ENCODE results near the gene GDPD3.

Gene GDPD3

DNA sequence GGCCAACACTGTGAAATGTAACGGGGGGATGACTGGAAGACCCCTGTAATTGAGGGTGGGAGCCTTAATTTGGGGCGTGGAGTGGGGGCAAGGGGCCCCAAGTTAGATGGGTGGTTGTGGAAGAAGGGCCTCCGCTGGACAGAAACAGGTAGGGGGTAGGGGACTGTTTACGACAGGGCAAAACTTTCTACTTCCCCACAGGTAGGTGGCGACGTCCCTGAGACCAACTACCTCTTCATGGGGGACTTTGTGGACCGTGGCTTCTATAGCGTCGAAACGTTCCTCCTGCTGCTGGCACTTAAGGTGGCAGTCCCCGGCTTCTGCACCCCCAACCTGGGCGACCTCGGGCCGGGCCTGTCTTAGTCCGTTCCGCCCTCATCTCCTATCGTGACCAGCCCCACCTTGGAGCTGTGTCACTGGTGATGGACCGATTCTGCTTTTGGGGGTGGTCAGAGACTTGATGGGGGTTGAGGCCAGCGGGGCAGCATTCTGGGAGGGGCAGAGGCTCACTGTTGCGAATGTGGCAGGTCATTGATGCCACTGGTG lies 30.7 kb downstream of the GDPD3 start:
- DNase-seq (ENCODE audit: low read depth in 4 of 4, low spot score in 1 of 4), result no peak

DNA sequence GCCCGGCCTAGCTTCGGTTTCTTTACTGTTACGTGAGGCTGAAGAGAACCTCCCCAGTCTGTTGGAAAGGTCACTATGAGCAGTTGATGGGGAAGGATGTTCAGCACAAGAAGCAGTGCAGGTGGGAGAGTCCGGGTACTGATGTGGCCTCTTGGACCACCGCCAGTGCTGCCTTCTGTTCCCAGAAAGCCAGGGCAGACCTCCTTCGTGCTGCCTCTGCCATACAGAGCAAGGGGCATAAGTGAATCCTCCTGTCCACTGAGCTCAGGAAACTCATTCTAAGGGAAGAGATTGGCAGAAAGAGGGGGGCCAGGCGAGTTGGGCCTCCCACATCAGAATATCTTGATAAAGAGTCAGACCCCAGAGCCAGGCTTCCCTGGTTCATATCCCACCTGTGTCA lies 33.9 kb downstream of the GDPD3 start:
- DNase-seq (ENCODE audit: low read depth in 4 of 4, low spot score in 1 of 4), result no peak

DNA sequence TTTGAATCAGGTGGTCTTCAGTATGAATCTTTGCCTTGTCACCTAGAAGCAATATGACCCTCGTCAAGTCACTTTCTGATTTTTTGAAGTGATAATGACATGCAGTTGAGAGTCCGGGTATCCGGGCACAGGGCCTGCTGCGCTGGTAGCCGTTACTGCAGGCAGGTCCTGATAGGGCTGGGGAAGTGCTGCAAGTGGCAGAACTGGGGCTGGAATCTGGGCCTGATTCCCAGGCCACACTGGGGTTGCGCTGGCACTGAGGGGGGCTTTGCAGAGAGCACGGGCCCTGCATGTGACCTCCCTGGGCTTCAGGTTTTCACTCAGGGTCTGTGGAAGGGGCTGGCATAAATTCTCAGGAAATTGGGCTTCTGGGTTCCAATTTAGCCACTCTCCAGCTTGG lies 34.6 kb downstream of the GDPD3 start:
- DNase-seq (ENCODE audit: low read depth in 4 of 4, low spot score in 1 of 4), result no peak

DNA sequence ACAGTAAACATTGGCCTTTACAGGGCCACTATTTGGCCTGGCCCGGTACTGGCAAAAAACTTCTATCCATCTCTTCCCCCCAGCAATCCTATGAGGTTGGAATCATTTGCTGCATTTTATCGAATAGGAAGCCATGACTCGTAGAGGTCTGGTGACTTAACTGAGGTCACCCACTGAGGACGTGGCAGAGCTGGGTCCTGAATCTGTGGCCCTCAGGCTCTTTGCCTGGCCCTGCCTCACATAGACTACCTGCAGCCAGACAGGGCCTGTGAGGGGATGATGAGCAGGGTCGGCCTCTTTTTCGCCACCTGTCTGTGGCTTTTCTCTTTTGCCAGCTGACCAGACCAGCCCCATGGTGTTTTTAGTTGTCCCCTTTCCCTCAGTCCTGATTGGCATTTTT lies 35.7 kb downstream of the GDPD3 start:
- DNase-seq (ENCODE audit: low read depth in 4 of 4, low spot score in 1 of 4), result no peak

DNA sequence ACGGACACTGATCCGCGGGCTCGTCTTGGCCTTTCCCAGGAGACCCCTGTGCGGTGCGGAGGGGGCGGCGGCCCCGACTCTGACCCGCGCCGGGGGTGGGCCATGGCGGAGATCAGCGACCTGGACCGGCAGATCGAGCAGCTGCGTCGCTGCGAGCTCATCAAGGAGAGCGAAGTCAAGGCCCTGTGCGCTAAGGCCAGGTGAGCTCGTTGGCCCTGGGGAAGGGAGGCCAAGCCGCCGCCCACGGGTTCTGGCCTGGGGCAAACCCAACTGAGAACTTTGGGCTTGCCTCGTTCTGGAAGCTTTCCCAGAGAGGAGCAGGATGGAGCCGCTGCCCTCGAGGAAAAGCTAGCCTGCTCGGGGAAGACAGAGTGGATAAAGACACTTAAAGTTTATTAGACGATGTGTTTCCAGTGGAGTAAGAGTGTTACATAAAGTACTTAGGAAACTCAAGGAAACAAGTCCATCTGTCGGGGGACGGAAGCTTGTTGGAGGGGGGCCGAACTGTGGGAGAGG lies 37.0 kb downstream of the GDPD3 start:
- no peak for DNase-seq (ENCODE audit: low read depth in 4 of 4, low spot score in 1 of 4)

DNA sequence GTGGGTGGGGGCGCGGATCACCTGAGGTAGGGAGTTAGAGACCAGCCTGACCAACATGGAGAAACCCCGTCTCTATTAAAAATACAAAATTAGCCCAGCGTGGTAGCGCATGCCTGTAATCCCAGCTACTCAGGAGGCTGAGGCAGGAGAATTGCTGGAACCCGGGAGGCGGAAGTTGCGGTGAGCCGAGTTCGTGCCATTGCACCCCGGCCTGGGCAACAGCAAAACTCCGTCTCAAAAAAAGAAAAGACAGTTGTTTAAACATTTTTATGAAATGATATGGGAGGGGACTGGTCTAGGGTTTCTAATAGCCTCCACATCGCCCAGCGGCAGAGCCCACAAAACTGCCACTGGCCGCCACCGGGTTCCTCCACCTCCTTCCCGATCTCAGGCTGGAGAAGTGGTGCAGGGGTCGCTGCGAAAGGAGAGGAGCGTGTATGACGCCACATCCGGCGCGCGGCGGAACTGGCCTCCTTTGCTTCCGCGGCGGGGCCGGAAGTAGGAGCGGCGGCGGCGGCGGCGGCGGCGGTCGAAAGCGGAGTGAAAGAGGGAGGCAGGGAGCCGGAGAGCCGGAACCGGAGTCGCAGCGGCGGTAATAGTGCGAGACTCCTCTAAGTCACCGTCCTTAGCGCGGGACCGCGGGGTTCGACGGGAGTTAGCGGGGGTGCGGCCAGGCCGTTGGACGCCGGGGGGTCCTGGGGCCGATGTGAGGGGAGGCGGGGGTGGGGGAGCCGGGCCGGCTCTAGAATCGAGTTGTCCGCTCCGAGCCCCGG lies 37.6 kb downstream of the GDPD3 start, which contains the start of gene PPP4C:
Gene PPP4C, plus strand, starts transcription at position 492 of the 773 bp plus-strand sequence. CDS start 384 bp downstream, outside the sequence.
- DNase-seq (ENCODE audit: low read depth in 4 of 4, low spot score in 1 of 4), result peak; percentile 71 to 87 (median 80)

DNA sequence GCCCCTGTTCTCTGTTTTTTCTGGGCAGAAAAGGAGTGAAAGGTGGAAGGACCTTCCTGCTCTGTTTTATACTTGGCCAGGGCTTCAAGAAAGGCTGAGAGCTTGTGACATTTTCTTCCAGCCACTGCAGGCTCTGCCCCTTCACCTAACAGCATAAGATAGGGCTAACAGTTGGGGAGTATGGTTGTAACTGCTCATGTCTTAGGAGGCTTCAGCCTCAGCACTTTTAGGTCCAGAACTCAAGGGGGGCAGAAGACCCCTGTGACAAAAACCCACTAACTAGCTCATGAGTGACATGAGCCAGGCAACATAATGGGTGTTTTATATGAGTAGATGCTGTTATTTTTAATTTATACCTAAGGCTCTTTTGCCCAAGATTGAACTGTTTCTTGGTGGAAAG lies 42.8 kb downstream of the GDPD3 start:
- DNase-seq (ENCODE audit: low read depth in 4 of 4, low spot score in 1 of 4), result no peak

DNA sequence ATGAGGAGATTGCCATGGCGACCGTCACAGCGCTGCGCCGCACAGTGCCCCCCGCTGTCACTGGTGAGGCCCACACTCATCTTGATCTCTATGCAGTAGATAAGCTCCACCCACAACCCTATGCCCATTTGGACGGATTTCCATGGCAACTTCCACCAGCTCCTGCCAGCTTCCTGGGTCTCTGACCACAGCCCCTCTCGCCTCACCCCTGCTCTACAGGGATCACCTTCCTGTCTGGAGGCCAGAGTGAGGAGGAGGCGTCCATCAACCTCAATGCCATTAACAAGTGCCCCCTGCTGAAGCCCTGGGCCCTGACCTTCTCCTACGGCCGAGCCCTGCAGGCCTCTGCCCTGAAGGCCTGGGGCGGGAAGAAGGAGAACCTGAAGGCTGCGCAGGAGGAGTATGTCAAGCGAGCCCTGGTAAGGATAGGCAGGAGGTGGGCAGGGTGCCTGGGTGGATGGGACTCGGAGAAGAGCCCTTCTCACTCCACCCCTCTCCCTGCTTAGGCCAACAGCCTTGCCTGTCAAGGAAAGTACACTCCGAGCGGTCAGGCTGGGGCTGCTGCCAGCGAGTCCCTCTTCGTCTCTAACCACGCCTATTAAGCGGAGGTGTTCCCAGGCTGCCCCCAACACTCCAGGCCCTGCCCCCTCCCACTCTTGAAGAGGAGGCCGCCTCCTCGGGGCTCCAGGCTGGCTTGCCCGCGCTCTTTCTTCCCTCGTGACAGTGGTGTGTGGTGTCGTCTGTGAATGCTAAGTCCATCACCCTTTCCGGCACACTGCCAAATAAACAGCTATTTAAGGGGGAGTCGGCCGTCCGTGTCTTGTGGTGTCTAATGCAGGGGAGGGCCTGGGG lies 43.5 kb downstream of the GDPD3 start:
- no peak for DNase-seq (ENCODE audit: low read depth in 4 of 4, low spot score in 1 of 4)

DNA sequence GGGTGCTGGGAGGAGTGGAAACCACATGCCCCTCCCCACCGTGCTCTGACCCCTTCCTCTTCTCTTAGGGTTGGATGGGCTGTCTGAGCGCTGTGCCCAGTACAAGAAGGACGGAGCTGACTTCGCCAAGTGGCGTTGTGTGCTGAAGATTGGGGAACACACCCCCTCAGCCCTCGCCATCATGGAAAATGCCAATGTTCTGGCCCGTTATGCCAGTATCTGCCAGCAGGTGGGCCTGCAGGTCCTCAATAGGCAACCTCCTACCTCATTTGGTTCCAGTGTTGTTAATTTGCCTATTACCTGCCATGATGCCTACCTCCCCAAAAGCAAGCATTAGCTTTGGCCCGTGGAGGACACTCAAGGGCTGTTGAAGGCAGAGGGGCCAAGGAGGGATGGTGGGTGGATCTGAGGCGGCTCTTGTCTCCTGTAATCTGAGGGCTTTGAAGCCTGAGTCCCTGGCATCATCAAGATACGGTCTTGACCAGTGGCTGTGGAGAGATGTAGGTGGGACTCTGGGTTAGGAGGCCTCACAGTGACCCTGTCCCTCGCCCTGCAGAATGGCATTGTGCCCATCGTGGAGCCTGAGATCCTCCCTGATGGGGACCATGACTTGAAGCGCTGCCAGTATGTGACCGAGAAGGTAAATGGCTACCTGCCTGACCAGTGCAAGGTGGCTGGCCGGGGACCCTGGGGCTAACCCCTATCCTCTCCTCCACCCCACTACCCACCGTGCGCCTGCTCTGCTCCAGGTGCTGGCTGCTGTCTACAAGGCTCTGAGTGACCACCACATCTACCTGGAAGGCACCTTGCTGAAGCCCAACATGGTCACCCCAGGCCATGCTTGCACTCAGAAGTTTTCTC lies 44.4 kb downstream of the GDPD3 start:
- DNase-seq (ENCODE audit: low read depth in 4 of 4, low spot score in 1 of 4), result no peak

DNA sequence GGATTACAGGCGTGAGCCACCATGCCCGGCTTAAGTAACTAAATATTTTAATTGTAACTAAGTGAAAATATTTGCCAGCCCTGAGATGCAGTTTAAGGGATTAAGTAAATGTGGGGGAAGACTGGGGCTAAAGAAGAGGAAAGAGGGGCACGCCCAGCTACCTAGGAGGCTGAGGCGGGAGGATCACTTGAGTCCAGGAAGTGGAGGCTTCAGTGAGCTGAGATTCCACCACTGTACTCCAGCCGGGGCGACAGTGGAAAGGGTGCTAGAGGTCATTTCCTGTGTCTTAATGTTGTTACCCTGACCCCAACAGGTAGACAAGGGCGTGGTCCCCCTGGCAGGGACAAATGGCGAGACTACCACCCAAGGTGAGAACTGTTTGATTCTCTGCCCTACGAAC lies 45.0 kb downstream of the GDPD3 start:
- DNase-seq (ENCODE audit: low read depth in 4 of 4, low spot score in 1 of 4), result no peak

DNA sequence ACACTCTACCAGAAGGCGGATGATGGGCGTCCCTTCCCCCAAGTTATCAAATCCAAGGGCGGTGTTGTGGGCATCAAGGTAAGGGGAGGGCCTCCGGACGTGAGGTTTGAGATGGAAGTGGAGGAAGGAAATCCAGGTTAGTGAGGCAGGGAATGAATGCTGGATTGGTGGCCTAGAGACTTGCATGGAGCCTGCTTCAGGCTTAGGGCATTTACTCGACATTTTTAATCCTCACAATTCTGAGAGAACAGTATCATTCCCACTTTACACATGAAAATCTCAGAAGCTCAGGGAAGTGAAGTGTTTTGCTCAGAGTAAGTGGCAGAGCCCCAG lies 45.8 kb downstream of the GDPD3 start:
- no peak for DNase-seq (ENCODE audit: low read depth in 4 of 4, low spot score in 1 of 4)

DNA sequence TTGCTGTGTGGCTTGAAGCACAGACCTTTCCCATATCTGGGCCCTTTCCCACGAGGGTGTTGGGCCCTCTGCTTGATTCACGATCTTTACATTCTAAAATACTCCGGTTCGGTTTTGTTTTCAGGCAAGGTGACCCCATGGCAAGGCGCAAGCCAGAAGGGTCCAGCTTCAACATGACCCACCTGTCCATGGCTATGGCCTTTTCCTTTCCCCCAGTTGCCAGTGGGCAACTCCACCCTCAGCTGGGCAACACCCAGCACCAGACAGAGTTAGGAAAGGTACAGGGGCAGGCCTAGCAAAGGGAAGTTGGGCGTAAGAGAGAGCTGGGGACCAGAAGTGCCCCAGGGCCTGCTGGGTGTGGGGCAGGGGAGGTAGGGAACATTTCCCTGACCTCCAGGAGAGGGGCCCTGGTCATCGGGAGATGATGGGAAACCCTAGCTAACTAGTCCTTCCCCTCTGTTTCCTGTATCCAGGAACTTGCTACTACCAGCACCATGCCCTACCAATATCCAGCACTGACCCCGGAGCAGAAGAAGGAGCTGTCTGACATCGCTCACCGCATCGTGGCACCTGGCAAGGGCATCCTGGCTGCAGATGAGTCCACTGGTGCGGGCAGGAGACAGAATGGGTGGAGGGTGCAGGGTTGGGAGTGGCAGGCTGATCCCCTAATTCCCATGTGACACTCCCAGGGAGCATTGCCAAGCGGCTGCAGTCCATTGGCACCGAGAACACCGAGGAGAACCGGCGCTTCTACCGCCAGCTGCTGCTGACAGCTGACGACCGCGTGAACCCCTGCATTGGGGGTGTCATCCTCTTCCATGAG lies 46.4 kb downstream of the GDPD3 start:
- no peak for DNase-seq (ENCODE audit: low read depth in 4 of 4, low spot score in 1 of 4)

DNA sequence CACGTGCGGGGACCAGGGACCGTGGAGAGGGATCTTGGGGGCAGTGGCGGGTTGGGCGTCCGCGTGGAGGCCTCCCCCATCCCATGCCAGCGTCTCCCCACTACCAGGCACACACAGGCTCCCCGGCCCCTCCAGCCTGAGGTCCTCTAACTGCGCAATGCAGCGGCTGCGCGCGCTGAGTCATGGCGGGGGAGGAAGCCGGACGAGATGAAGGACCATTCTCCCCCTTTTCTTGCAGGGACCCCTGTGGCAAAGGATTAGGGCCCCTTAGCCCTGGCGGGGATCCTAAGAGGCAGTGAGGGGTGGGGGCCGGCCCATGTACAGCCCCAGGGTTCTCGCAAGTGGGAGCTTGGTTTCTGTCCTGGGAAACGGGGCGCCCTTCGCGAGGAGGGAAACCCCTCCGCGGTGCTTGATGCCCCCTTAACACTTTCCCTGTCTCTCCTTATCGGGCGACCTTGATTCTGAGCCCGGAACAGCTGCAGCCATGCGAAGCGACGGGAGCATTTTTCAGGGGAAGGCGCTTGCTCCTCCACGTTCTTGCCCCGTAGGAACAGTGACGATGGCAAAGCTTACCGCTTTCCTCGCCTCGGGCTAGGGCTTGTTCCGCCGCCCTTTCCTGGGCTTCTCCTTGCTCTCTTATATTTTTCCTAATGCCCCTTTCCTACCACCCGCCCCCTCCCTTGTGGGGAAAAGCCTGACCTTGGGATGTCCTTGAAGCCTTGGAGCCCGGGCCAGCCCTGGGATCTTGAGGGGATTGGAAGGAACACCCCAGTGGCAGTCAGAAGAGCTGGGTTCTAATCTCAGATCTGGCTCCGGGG lies 47.2 kb downstream of the GDPD3 start:
- DNase-seq (ENCODE audit: low read depth in 4 of 4, low spot score in 1 of 4), result peak in 2 of 4 experiments; percentile 30 to 32

DNA sequence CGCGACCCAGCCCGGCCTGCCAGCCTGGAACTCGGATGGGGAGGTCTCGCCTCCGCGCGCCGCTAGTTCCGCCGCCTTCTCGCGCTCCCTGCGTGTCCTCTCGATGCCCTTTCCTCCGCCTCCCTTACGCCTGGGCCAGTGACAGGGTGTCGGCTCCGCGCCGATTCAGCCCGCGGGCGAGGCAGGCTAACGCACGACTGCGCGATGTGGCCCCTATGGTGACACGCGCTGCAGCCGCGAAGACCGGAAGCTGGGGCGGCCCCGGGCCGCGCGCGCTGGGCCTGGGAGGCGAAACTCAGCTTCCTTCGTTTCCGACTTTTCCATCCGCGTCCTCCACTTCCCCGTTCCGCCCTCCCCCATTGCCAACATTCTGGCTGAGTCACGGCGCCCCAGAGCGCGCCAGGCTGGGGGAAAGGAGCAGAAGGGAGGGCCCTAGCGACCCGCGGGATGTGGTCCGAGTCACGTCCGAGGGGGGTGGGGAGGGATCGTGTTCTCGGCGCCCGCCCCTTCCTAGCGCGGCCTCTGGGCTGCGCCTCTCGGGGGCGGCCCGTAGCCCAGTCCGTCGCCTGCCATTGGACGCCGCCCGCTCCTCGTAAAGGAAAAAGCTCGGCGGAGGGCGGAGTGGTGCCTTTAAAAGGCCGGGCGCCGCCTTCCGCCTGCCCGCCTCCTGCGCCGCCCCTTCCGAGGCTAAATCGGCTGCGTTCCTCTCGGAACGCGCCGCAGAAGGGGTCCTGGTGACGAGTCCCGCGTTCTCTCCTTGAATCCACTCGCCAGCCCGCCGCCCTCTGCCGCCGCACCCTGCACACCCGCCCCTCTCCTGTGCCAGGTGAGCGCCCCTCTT lies 48.0 kb downstream of the GDPD3 start, which contains the start of gene ALDOA:
Gene ALDOA, plus strand, starts transcription at position 659 of the 841 bp plus-strand sequence. CDS start 1,138 bp downstream, outside the sequence.
- peak; percentile 85 to 99 (median 92) for DNase-seq (ENCODE audit: low read depth in 4 of 4, low spot score in 1 of 4)

DNA sequence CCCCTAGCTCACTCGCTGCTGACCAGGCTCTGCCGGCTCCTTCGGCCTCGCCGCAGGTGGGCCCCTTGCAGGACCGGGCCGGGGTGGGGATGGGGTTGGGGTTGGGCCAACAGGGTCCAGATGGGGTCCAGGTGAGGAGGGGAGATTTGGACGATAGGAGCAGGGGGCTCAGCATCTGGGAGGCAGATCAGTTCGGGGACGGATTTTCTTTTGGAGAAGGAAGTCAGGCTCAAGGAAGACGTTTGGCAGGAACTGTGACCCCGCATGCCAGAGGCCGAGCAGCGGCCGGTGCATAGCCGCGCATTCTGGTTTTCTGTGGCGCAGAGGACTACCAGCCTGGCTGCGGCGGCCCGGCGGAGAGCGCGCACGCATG lies 48.6 kb downstream of the GDPD3 start:
- no peak for DNase-seq (ENCODE audit: low read depth in 4 of 4, low spot score in 1 of 4)

DNA sequence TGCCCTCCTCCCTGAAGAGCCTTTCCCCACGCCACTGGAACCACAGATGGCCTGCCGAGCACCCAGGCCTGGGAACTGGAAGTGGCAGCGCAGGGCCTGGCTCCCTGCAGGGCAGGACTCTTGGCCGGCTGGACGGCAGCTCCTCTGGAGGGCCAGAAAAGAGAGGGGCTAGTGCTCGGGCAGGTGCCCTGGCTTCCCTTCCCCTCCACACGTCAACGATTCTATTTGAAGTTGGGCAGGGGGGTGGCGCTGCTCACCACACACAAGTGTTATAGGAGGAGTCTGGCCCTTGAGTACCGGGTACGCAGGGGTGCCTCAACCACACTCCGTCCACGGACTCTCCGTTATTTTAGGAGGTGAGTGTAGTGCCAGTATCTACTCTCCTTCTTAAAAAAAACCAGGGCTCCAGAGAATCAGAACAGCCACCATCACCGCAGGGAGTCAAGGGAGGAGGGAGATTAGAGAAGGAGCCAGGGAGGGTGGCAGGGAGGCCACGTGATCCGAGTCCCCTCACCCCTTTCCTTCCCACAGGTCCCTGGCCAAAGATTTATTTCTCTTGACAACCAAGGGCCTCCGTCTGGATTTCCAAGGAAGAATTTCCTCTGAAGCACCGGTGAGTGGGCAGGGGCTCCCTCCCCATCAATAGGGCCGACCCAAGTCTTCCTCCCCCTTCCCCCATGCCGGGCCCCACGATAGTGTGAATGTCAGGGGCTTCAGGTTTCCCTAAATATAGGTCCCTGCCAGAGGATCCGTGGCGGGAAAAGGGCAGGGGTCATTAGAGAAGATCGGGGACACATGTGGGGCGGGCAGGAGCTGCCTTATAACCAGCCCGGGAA lies 49.2 kb downstream of the GDPD3 start:
- DNase-seq (ENCODE audit: low read depth in 4 of 4, low spot score in 1 of 4), result peak; percentile 49 to 75 (median 56)

DNA sequence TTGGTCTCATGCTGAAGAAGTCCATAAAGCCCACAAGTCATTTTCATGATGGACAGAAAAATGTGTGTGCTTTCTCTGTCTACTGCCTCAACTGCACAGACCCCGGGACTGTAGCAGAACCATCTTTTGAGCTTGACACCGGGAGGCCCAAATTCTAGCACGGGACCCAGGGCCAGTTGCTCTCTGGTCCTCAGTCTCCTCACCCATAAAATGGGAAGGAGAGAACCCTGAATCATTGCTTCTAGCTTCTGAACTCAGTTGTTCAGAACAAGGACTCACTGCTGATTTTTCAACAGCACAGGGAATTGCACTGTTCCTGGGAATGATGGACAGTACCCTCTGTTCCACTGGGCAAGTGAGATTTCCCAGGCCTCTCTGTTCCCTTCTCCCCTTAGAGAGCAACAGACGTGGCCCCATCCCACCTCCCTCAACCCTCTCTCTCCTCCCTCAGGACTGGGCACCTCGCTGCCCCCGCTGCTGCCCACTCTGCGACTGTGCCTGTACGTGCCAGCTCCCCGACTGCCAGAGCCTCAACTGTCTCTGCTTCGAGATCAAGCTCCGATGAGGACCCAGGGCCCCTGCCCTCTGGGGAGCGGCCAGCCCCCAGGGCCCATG lies 50.0 kb downstream of the GDPD3 start:
- no peak for DNase-seq (ENCODE audit: low read depth in 4 of 4, low spot score in 1 of 4)
